ENCODE measurements around the gene SMYD3. TPM values are rescaled to one million over a fixed set of nuclear protein-coding genes. Genes with fewer than 3 reads are reported as not detected.

SMYD3 gene
- polyA plus RNA-seq, 1 donor from 2014 or later: 48.6 TPM

DNA sequence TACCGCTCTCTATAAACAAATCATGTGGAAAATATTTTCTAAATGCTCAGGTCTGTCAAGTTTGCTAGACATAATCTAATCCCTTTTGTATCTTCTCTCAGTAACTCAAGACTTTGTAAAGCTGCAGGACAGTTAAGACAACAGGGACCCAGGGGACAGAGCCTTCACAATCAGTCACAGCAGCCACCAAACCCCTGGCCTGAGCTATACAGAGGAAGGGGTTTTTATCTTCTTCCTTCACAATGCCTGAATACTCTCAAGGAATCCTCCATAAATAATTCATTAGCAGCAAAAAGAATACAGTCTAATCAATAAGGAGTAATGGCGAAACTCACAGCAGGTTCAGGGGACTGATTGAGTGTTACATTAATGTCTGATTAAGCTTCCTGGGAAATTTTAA, 368.3 kb downstream of the SMYD3 start:
- H3K9ac ChIP-seq (ENCODE audit: low read length): no peak overlapping the region
- H3K36me3 ChIP-seq (ENCODE audit: insufficient read depth, low read length): no peaks in the 10 kb centered on the region
- H3K4me2 ChIP-seq (ENCODE audit: low read length): no peak overlapping the region
- H2AFZ ChIP-seq (ENCODE audit: low read depth, low read length): no peak overlapping the region
- TF ChIP-seq RAD21 (conservative IDR thresholded peaks at IDR 0.05) (no peak), MXI1 (conservative IDR thresholded peaks at IDR 0.05; ENCODE audit: poor library complexity, severe bottlenecking) (no peak), EP300 (conservative IDR thresholded peaks at IDR 0.05; ENCODE audit: poor library complexity, severe bottlenecking) (no peak), POLR2AphosphoS5 (IDR thresholded peaks at IDR 0.05) (no peak), SMC3 (conservative IDR thresholded peaks at IDR 0.05; ENCODE audit: poor library complexity) (no peak), EZH2 (IDR thresholded peaks at IDR 0.05; ENCODE audit: borderline replicate concordance, insufficient read depth, low read length, poor library complexity, severe bottlenecking) (no peak), TAF1 (IDR thresholded peaks at IDR 0.05; ENCODE audit: low read depth) (no peak)
- TF ChIP-seq, protein P1, sequence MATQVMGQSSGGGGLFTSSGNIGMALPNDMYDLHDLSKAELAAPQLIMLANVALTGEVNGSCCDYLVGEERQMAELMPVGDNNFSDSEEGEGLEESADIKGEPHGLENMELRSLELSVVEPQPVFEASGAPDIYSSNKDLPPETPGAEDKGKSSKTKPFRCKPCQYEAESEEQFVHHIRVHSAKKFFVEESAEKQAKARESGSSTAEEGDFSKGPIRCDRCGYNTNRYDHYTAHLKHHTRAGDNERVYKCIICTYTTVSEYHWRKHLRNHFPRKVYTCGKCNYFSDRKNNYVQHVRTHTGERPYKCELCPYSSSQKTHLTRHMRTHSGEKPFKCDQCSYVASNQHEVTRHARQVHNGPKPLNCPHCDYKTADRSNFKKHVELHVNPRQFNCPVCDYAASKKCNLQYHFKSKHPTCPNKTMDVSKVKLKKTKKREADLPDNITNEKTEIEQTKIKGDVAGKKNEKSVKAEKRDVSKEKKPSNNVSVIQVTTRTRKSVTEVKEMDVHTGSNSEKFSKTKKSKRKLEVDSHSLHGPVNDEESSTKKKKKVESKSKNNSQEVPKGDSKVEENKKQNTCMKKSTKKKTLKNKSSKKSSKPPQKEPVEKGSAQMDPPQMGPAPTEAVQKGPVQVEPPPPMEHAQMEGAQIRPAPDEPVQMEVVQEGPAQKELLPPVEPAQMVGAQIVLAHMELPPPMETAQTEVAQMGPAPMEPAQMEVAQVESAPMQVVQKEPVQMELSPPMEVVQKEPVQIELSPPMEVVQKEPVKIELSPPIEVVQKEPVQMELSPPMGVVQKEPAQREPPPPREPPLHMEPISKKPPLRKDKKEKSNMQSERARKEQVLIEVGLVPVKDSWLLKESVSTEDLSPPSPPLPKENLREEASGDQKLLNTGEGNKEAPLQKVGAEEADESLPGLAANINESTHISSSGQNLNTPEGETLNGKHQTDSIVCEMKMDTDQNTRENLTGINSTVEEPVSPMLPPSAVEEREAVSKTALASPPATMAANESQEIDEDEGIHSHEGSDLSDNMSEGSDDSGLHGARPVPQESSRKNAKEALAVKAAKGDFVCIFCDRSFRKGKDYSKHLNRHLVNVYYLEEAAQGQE (IDR thresholded peaks at IDR 0.05; ENCODE audit: borderline replicate concordance): no peak
- TF ChIP-seq, protein P2, sequence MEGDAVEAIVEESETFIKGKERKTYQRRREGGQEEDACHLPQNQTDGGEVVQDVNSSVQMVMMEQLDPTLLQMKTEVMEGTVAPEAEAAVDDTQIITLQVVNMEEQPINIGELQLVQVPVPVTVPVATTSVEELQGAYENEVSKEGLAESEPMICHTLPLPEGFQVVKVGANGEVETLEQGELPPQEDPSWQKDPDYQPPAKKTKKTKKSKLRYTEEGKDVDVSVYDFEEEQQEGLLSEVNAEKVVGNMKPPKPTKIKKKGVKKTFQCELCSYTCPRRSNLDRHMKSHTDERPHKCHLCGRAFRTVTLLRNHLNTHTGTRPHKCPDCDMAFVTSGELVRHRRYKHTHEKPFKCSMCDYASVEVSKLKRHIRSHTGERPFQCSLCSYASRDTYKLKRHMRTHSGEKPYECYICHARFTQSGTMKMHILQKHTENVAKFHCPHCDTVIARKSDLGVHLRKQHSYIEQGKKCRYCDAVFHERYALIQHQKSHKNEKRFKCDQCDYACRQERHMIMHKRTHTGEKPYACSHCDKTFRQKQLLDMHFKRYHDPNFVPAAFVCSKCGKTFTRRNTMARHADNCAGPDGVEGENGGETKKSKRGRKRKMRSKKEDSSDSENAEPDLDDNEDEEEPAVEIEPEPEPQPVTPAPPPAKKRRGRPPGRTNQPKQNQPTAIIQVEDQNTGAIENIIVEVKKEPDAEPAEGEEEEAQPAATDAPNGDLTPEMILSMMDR (IDR thresholded peaks at IDR 0.05; ENCODE audit: poor library complexity, severe bottlenecking): no peak
- no peaks in the 10 kb centered on the region for H3K79me2 ChIP-seq (replicated peaks; ENCODE audit: insufficient read depth, low read length)
- H3K9me2 ChIP-seq (ENCODE audit: insufficient read depth, low read length): no peaks in the 10 kb centered on the region
- H3K27ac ChIP-seq (ENCODE audit: low read length): no peak overlapping the region
- H3K27me3 ChIP-seq (ENCODE audit: insufficient read depth, low read depth, low read length): no peaks in the 10 kb centered on the region
- no peaks in the 10 kb centered on the region for H3F3A ChIP-seq (ENCODE audit: insufficient read depth, low read length, poor library complexity, severe bottlenecking)
- no peaks in the 10 kb centered on the region for H4K20me1 ChIP-seq (ENCODE audit: insufficient read depth)
- no peaks in the 10 kb centered on the region for H3K9me3 ChIP-seq (ENCODE audit: low read length)
- H3K4me3 ChIP-seq (ENCODE audit: low read length): no peak overlapping the region

DNA sequence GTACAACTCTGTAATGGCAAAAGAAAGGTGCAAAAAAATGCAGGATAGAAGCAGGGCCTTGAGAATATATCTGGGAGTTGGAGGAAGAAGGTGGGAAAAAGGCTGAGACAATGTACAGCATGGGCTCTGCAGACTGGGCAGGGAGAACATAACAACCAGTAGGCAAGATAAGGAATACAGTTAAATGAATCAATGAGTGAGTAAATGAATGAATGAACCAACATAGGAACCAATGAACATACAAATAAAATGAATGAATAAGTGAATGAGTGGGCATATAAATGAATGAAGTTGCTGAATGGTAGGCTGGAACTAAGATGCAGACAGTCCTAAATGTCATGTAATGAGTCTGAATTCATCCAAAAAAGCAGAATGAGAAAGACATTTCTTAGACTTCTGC, 370.6 kb downstream of the SMYD3 start:
- Histone ChIP-seq H3K4me3 (ENCODE audit: low read length) (no peak overlapping the region), H3K27ac (ENCODE audit: low read length) (no peak overlapping the region)
- TF ChIP-seq, protein P1 (IDR thresholded peaks at IDR 0.05; ENCODE audit: borderline replicate concordance): no peak
- TF ChIP-seq RAD21 (conservative IDR thresholded peaks at IDR 0.05): no peak
- TF ChIP-seq, protein P2 (IDR thresholded peaks at IDR 0.05; ENCODE audit: poor library complexity, severe bottlenecking): no peak
- no peak for TF ChIP-seq EP300 (conservative IDR thresholded peaks at IDR 0.05; ENCODE audit: poor library complexity, severe bottlenecking)
- no peak for TF ChIP-seq TAF1 (IDR thresholded peaks at IDR 0.05; ENCODE audit: low read depth)
- TF ChIP-seq EZH2 (IDR thresholded peaks at IDR 0.05; ENCODE audit: borderline replicate concordance, insufficient read depth, low read length, poor library complexity, severe bottlenecking): no peak
- TF ChIP-seq SMC3 (conservative IDR thresholded peaks at IDR 0.05; ENCODE audit: poor library complexity): no peak

More for the DNA sequence above, 370.6 kb downstream of the SMYD3 start:
- H3K9ac ChIP-seq (ENCODE audit: low read length): no peak overlapping the region
- H3K36me3 ChIP-seq (ENCODE audit: insufficient read depth, low read length): no peaks in the 10 kb centered on the region
- no peaks in the 10 kb centered on the region for H3F3A ChIP-seq (ENCODE audit: insufficient read depth, low read length, poor library complexity, severe bottlenecking)
- no peaks in the 10 kb centered on the region for H3K9me3 ChIP-seq (ENCODE audit: low read length)
- H4K20me1 ChIP-seq (ENCODE audit: insufficient read depth): no peaks in the 10 kb centered on the region
- no peaks in the 10 kb centered on the region for H3K79me2 ChIP-seq (replicated peaks; ENCODE audit: insufficient read depth, low read length)
- H3K27me3 ChIP-seq (ENCODE audit: insufficient read depth, low read depth, low read length): no peaks in the 10 kb centered on the region
- H3K4me2 ChIP-seq (ENCODE audit: low read length): no peak overlapping the region
- no peak overlapping the region for H2AFZ ChIP-seq (ENCODE audit: low read depth, low read length)
- H3K9me2 ChIP-seq (ENCODE audit: insufficient read depth, low read length): no peaks in the 10 kb centered on the region

Measured in neural cell (in vitro differentiated cells).